Measurements from ENCODE around the gene HMGA1. TPM values are rescaled to one million over a fixed set of nuclear protein-coding genes. Genes with fewer than 3 reads are reported as not detected.

The HMGA1 gene
- total and polyA plus RNA-seq, 9 donors = 27.8 to 99.6 (median 81.6) TPM

- no peaks in the 10 kb centered on the region for H3K27me3 ChIP-seq (ENCODE audit: control insufficient read depth, insufficient read depth, low read length)
- H3K4me1 ChIP-seq (ENCODE audit: control insufficient read depth, insufficient read depth, low read length) = peaks cover 12% of the 10 kb centered on the region
- H3K4me3 ChIP-seq (ENCODE audit: low read length) = no peak overlapping the region
- H3K9me3 ChIP-seq (replicated peaks; ENCODE audit: control insufficient read depth, low read depth, low read length) = no peaks in the 10 kb centered on the region
- WGBS (ENCODE audit: insufficient coverage) = 94% methylated on average over 3 of the region's 5 CpGs
- no peak overlapping the region for H3K27ac ChIP-seq (ENCODE audit: low read length)
- peaks cover 18% of the 10 kb centered on the region for H3K36me3 ChIP-seq (ENCODE audit: control insufficient read depth, insufficient read depth, low read length)
- DNase-seq = no peak
Observed at GRCh38 chr6:34276191-34276590, 39.5 kb downstream of the HMGA1 start.

DNA sequence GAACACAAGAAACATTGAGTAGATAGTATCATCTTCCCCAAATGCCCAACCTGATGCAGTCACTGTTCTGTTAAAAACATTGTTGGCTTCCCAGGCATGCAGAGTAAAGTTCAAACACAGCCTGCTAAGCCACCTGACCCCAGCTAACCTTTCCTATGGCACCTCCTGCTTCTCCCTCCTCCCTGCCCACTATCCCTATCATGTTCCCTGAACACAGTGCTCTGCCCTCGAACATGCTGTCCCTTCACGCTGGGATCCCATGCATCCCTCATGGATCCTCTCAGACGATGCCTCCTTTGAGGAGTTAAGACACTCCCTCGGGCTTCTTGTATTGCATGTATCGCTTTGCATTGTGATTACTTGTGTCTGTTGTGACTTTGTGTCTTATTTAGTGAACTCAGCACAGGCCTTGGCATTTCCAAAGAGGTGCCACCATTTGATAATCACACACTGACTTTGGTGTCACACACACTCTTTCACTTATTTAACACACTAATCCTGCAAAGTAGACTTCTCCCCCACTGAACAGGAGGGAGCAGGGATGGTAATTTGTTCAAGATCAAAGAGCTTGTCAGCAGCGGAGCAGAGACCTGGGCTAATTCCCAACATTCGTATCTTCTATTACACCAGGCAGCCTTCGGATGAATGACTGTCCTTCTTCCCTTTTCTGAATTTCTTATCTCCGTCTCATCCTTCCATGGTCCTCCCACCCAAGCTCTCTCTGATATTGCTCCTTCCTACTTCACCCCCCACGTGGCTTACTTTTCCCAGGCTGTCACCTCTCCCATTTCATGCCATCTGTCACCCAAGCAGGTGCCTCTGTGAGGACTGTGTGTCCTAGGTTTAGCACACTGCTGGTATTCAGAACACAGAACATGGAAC, 40.4 kb downstream of the HMGA1 start:
- Histone ChIP-seq H3K27ac (ENCODE audit: low read length) (no peak overlapping the region), H3K4me1 (ENCODE audit: control insufficient read depth, insufficient read depth, low read length) (peaks cover 12% of the 10 kb centered on the region), H3K9me3 (replicated peaks; ENCODE audit: control insufficient read depth, low read depth, low read length) (no peaks in the 10 kb centered on the region), H3K36me3 (ENCODE audit: control insufficient read depth, insufficient read depth, low read length) (peaks cover 22% of the 10 kb centered on the region), H3K27me3 (ENCODE audit: control insufficient read depth, insufficient read depth, low read length) (no peaks in the 10 kb centered on the region), H3K4me3 (ENCODE audit: low read length) (no peak overlapping the region)
- DNase-seq = peak; percentile 58
- 53% methylated on average over 5 of the region's 10 CpGs for WGBS (ENCODE audit: insufficient coverage)

- H3K36me3 ChIP-seq (ENCODE audit: control insufficient read depth, insufficient read depth, low read length) = peaks cover 22% of the 10 kb centered on the region
- H3K4me1 ChIP-seq (ENCODE audit: control insufficient read depth, insufficient read depth, low read length) = peaks cover 12% of the 10 kb centered on the region
- DNase-seq = no peak
- no peak overlapping the region for H3K4me3 ChIP-seq (ENCODE audit: low read length)
- H3K27me3 ChIP-seq (ENCODE audit: control insufficient read depth, insufficient read depth, low read length) = no peaks in the 10 kb centered on the region
- 89% methylated on average over 2 of the region's 4 CpGs for WGBS (ENCODE audit: insufficient coverage)
- H3K9me3 ChIP-seq (replicated peaks; ENCODE audit: control insufficient read depth, low read depth, low read length) = no peaks in the 10 kb centered on the region
- no peak overlapping the region for H3K27ac ChIP-seq (ENCODE audit: low read length)
Observed at GRCh38 chr6:34277763-34278112, 41.1 kb downstream of the HMGA1 start.

- Histone ChIP-seq H3K27ac (ENCODE audit: low read length) (no peak overlapping the region), H3K36me3 (ENCODE audit: control insufficient read depth, insufficient read depth, low read length) (peaks cover 28% of the 10 kb centered on the region), H3K4me3 (ENCODE audit: low read length) (no peak overlapping the region), H3K9me3 (replicated peaks; ENCODE audit: control insufficient read depth, low read depth, low read length) (no peaks in the 10 kb centered on the region), H3K4me1 (ENCODE audit: control insufficient read depth, insufficient read depth, low read length) (peaks cover 9% of the 10 kb centered on the region), H3K27me3 (ENCODE audit: control insufficient read depth, insufficient read depth, low read length) (no peaks in the 10 kb centered on the region)
- 87% methylated on average over 5 of the region's 5 CpGs for WGBS (ENCODE audit: insufficient coverage)
- DNase-seq = no peak
Observed at GRCh38 chr6:34278833-34279232, 42.2 kb downstream of the HMGA1 start.

- Histone ChIP-seq H3K27ac (ENCODE audit: low read length) (no peak overlapping the region), H3K27me3 (ENCODE audit: control insufficient read depth, insufficient read depth, low read length) (no peaks in the 10 kb centered on the region), H3K9me3 (replicated peaks; ENCODE audit: control insufficient read depth, low read depth, low read length) (no peaks in the 10 kb centered on the region), H3K4me1 (ENCODE audit: control insufficient read depth, insufficient read depth, low read length) (peaks cover 12% of the 10 kb centered on the region), H3K4me3 (ENCODE audit: low read length) (no peak overlapping the region), H3K36me3 (ENCODE audit: control insufficient read depth, insufficient read depth, low read length) (peaks cover 37% of the 10 kb centered on the region)
- WGBS (ENCODE audit: insufficient coverage) = no CpG with 5 or more reads among the region's 4 CpGs
- DNase-seq = no peak
Observed at GRCh38 chr6:34280216-34280615, 43.5 kb downstream of the HMGA1 start.

- no peaks in the 10 kb centered on the region for H3K27me3 ChIP-seq (ENCODE audit: control insufficient read depth, insufficient read depth, low read length)
- H3K27ac ChIP-seq (ENCODE audit: low read length) = no peak overlapping the region
- H3K36me3 ChIP-seq (ENCODE audit: control insufficient read depth, insufficient read depth, low read length) = peaks cover 37% of the 10 kb centered on the region
- H3K4me3 ChIP-seq (ENCODE audit: low read length) = no peak overlapping the region
- no peak for DNase-seq
- WGBS (ENCODE audit: insufficient coverage) = 83% methylated on average over 1 of the region's 6 CpGs
- no peaks in the 10 kb centered on the region for H3K9me3 ChIP-seq (replicated peaks; ENCODE audit: control insufficient read depth, low read depth, low read length)
- peaks cover 12% of the 10 kb centered on the region for H3K4me1 ChIP-seq (ENCODE audit: control insufficient read depth, insufficient read depth, low read length)
Observed at GRCh38 chr6:34281702-34282334, 45.1 kb downstream of the HMGA1 start.

DNA sequence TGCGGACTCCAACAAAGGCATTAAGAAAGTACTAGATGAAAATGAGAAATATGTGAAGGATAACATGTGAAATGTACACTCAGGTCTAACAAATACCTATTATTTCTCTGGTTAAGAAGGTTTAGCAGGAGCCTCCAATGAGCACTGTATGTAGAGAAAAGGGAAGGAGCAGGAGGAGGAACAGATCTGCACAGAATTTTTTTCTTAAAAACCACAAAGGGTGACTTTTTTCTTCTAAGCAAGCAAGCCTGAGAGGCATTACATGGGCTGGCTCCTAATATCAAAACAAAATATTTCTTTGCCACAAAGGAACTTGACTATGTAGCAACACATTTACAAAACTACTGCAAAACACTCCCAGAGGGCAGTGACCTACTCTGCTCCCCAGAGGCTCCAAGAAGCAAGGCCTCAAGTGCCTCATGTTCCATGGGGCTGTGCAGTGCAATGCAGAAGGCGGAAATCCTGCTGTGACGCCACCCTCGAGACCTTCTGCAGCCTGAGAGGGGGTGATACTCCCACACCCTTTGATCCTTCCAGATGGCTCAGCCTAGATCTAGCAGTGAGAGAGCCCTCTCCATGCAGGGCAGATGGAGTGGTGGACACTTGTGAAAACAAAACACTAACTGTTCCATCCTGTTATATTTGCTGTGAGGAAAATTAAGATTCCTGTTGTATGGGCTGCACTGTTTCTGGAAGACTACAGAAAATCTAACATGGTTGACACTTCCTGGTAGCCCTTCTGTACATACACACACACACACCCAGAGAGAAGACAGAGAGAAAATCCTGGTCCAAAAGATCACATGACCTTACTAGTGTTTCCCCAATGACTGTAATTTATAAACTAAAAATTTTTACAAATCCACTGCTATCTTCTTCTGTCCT, 48.1 kb downstream of the HMGA1 start:
- DNase-seq = peak; percentile 67
- H3K4me3 ChIP-seq (ENCODE audit: low read length) = no peak overlapping the region
- WGBS (ENCODE audit: insufficient coverage) = no CpG with 5 or more reads among the region's 4 CpGs

GRCh38 chr6:34285448-34286164, 48.9 kb downstream of the HMGA1 start:
- 51% methylated on average over 3 of the region's 4 CpGs for WGBS (ENCODE audit: insufficient coverage)
- Histone ChIP-seq H3K27ac (ENCODE audit: low read length) (peak overlapping the region; percentile 63), H3K36me3 (ENCODE audit: control insufficient read depth, insufficient read depth, low read length) (peaks cover 36% of the 10 kb centered on the region), H3K27me3 (ENCODE audit: control insufficient read depth, insufficient read depth, low read length) (no peaks in the 10 kb centered on the region), H3K4me1 (ENCODE audit: control insufficient read depth, insufficient read depth, low read length) (peaks cover 11% of the 10 kb centered on the region), H3K9me3 (replicated peaks; ENCODE audit: control insufficient read depth, low read depth, low read length) (no peaks in the 10 kb centered on the region), H3K4me3 (ENCODE audit: low read length) (no peak overlapping the region)
- DNase-seq = no peak

More for the DNA sequence above, 48.1 kb downstream of the HMGA1 start:
- Histone ChIP-seq H3K9me3 (replicated peaks; ENCODE audit: control insufficient read depth, low read depth, low read length) (no peaks in the 10 kb centered on the region), H3K36me3 (ENCODE audit: control insufficient read depth, insufficient read depth, low read length) (peaks cover 41% of the 10 kb centered on the region), H3K27ac (ENCODE audit: low read length) (peak overlapping the region; percentile 63), H3K4me1 (ENCODE audit: control insufficient read depth, insufficient read depth, low read length) (peaks cover 11% of the 10 kb centered on the region), H3K27me3 (ENCODE audit: control insufficient read depth, insufficient read depth, low read length) (no peaks in the 10 kb centered on the region)

- Histone ChIP-seq H3K9me3 (replicated peaks; ENCODE audit: control insufficient read depth, low read depth, low read length) (no peaks in the 10 kb centered on the region), H3K36me3 (ENCODE audit: control insufficient read depth, insufficient read depth, low read length) (peaks cover 49% of the 10 kb centered on the region), H3K4me1 (ENCODE audit: control insufficient read depth, insufficient read depth, low read length) (peaks cover 11% of the 10 kb centered on the region), H3K27me3 (ENCODE audit: control insufficient read depth, insufficient read depth, low read length) (no peaks in the 10 kb centered on the region), H3K27ac (ENCODE audit: low read length) (no peak overlapping the region), H3K4me3 (ENCODE audit: low read length) (no peak overlapping the region)
- WGBS (ENCODE audit: insufficient coverage) = 43% methylated on average over 3 of the region's 5 CpGs
- DNase-seq = peak; percentile 39
Observed at GRCh38 chr6:34288581-34288980, 51.9 kb downstream of the HMGA1 start.

Data from muscle of leg (tissue), 11 donors.